Testis (tissue), 2 donors: ENCODE data around the gene TMPO.

Experiments
- CTCF ChIP-seq, 3 experiments: fragments of 450-650 bp in 2 of 3; fragments of 200-600 bp in 1 of 3; sonication (generic) in 1 of 3; IDR thresholded peaks; one replicate each; pipeline ENCODE4 v1.5.1; 2016 to 2019; ENCODE audit warnings: antibody characterized with exemption in 3 of 3, mild to moderate bottlenecking in 2 of 3, moderate library complexity in 1 of 3
- POLR2A ChIP-seq: fragments of 450-650 bp; IDR thresholded peaks from one replicate; pipeline ENCODE4 v1.6.1; 2017; ENCODE audit warnings: antibody characterized with exemption, mild to moderate bottlenecking, moderate library complexity

GRCh38 chr12:98492580-98493140 is 22.7 kb upstream of the TMPO start:
- TF ChIP-seq POLR2A (no peak), CTCF (IDR thresholded peaks at IDR 0.05) (no peak)
